NK-92 (cell line): ENCODE measurements around the gene CFH.
"Not testable (repeated sequence)": the region's sequence is repeated elsewhere in the genome, so short reads cannot be mapped to it uniquely, and the experiment has no call there.

Experiments used
- DNase-seq: peaks from one replicate; lab custom pipeline; 2025; ENCODE audit not compliant: unreplicated experiment; lab: John Stamatoyannopoulos, UW

The CFH gene

GRCh38 chr1:196651637-196652215 lies at the start of gene CFH:
Gene CFH (plus strand): TSS chr1:196652043. CDS start chr1:196652118, 75 bp downstream.
- no peak for DNase-seq

GRCh38 chr1:196603651-196604050 lies 48.2 kb upstream of the CFH start:
- DNase-seq, result no peak

- DNase-seq, result no peak
These were observed 43.9 kb upstream of the CFH start for GRCh38 chr1:196607981-196608380.

GRCh38 chr1:196608390-196609369 lies 43.2 kb upstream of the CFH start, which contains the start of gene KCNT2:
Gene KCNT2 (minus strand): TSS chr1:196608440. CDS start chr1:196608309, 131 bp downstream.
- DNase-seq, result no peak

- no peak for DNase-seq
These were observed 42.5 kb upstream of the CFH start for GRCh38 chr1:196609370-196609737.

GRCh38 chr1:196611873-196612272 lies 40.0 kb upstream of the CFH start:
- no peak for DNase-seq

- DNase-seq, result no peak
These were observed 32.1 kb upstream of the CFH start for GRCh38 chr1:196619721-196620120.

GRCh38 chr1:196623079-196623478 lies 28.8 kb upstream of the CFH start:
- no peak for DNase-seq

- no peak for DNase-seq
These were observed 23.0 kb upstream of the CFH start for GRCh38 chr1:196628838-196629237.

GRCh38 chr1:196637606-196638005 lies 14.2 kb upstream of the CFH start:
- DNase-seq, result no peak

- DNase-seq, result no peak
These were observed 13.4 kb upstream of the CFH start for GRCh38 chr1:196638466-196638865.

GRCh38 chr1:196639291-196639690 lies 12.6 kb upstream of the CFH start:
- not testable (repeated sequence) for DNase-seq

GRCh38 chr1:196640976-196641375 lies 10.9 kb upstream of the CFH start:
- DNase-seq, result no peak

- no peak for DNase-seq
These were observed 1.9 kb upstream of the CFH start for GRCh38 chr1:196649990-196650389.

GRCh38 chr1:196650403-196650802 lies 1.4 kb upstream of the CFH start:
- no peak for DNase-seq

- no peak for DNase-seq
These were observed 764 bp upstream of the CFH start for GRCh38 chr1:196651079-196651478.

- DNase-seq, result no peak
These were observed 2.4 kb downstream of the CFH start for GRCh38 chr1:196654271-196654670.

- no peak for DNase-seq
These were observed 3.2 kb downstream of the CFH start for GRCh38 chr1:196655071-196655470.

GRCh38 chr1:196655494-196655893 lies 3.7 kb downstream of the CFH start:
- DNase-seq, result no peak

GRCh38 chr1:196659471-196659870 lies 7.6 kb downstream of the CFH start:
- no peak for DNase-seq

- DNase-seq, result no peak
These were observed 8.4 kb downstream of the CFH start for GRCh38 chr1:196660272-196660671.

GRCh38 chr1:196660852-196661251 lies 9.0 kb downstream of the CFH start:
- DNase-seq, result no peak
